K562 (cell line): ENCODE results near the gene YPEL2. TPM values are rescaled to one million over a fixed set of nuclear protein-coding genes. Genes with fewer than 3 reads are reported as not detected.
A peak's percentile ranks its signal among the peaks of the same experiment; 100 is the strongest.

ENCODE experiments used
- ADNP ChIP-seq: fragments of 200-800 bp; sonication (Bioruptor generic); IDR thresholded peaks from 2 replicates; pipeline ENCODE4 v1.6.1; 2016; ENCODE audit warnings: missing genetic modification characterization, missing compliant biosample characterization
- ARID1B ChIP-seq: fragments of 450-650 bp; IDR thresholded peaks from 2 replicates; pipeline ENCODE4 v1.6.1; 2016; ENCODE audit warnings: antibody characterized with exemption, mild to moderate bottlenecking, inconsistent platforms
- CC2D1A ChIP-seq: fragments of 450-650 bp; IDR thresholded peaks from 2 replicates; pipeline ENCODE4 v1.6.1; 2017; ENCODE audit warnings: mild to moderate bottlenecking
- EP400 ChIP-seq: fragments of 450-650 bp; IDR thresholded peaks from 2 replicates; pipeline ENCODE4 v1.6.1; 2017; ENCODE audit warnings: antibody characterized with exemption, mild to moderate bottlenecking, moderate library complexity
- HDAC2 ChIP-seq: fragments of 450-650 bp; IDR thresholded peaks from 2 replicates; pipeline ENCODE4 v1.6.1; 2016; ENCODE audit warnings: mild to moderate bottlenecking
- MAFG ChIP-seq: fragments of 450-650 bp; conservative IDR thresholded peaks from 2 replicates; pipeline ENCODE4 v1.6.1; 2016; ENCODE audit warnings: missing genetic modification characterization, missing compliant biosample characterization
- MCM3 ChIP-seq: fragments of 450-650 bp; IDR thresholded peaks from 2 replicates; pipeline ENCODE4 v1.6.1; 2016
- MIER1 ChIP-seq: fragments of 450-650 bp; IDR thresholded peaks from 2 replicates; pipeline ENCODE4 v1.6.1; 2016; ENCODE audit warnings: antibody characterized with exemption, mild to moderate bottlenecking, low read depth
- SMARCA4 ChIP-seq: fragments of 450-650 bp; IDR thresholded peaks from 2 replicates; pipeline ENCODE4 v1.6.1; 2016
- ZKSCAN3 ChIP-seq: fragments of 250-450 bp; sonication (Bioruptor Pico); IDR thresholded peaks from 2 replicates; pipeline ENCODE4 v1.4.0; 2020
- ZNF41 ChIP-seq: fragments of 250-450 bp; sonication (Bioruptor Pico); conservative IDR thresholded peaks from 2 replicates; pipeline ENCODE4 v1.4.0; 2020; ENCODE audit warnings: mild to moderate bottlenecking
- ZNF668 ChIP-seq: fragments of 250-450 bp; sonication (Bioruptor Pico); IDR thresholded peaks from 2 replicates; pipeline ENCODE4 v1.8.0; 2022; ENCODE audit warnings: mild to moderate bottlenecking, inconsistent platforms
- polyA plus RNA-seq, 8 experiments: library from polyadenylated mRNA; depleted of rRNA in 4 of 8; stranded (reverse) in 5 of 8; unstranded in 3 of 8; fragments of >200 nt; fragmentation: Nextera tagmentation in 2 of 8; fragmentation: Illumina TruSeq in 1 of 8; extraction: Ambion mirVana in 2 of 8; extraction: Trizol in 1 of 8; gene quantifications; 2 replicates each; pipeline versions ENCODE4 v1.2.1 to v1.2.3, GENCODE V29; 2011 to 2014; ENCODE audit warnings: inconsistent platforms in 1 of 8, missing spikeins in 1 of 8
- total RNA-seq, 7 experiments: library from RNA; depleted of rRNA in 6 of 7; stranded (reverse); fragments of >200 nt in 6 of 7; fragmentation: Illumina TruSeq in 2 of 7; extraction: Trizol in 2 of 7; gene quantifications; 2 replicates each; pipeline versions ENCODE4 v1.2.1 to v1.2.3, GENCODE V29; 2011 to 2021; ENCODE audit warnings: low replicate concordance in 1 of 7
- TF ChIP-seq, protein P1 (sequence below): sonication (generic); formaldehyde crosslinking; IDR thresholded peaks from 2 replicates; pipeline ENCODE4 v1.9.0; 2022; ENCODE audit warnings: mild to moderate bottlenecking, missing genetic modification reagents
- TF ChIP-seq, protein P2 (sequence below), 3 experiments: fragments of 200-800 bp in 1 of 3; fragments of 250-450 bp in 1 of 3; fragments of 450-650 bp in 1 of 3; sonication (Bioruptor Pico) in 1 of 3; sonication (Bioruptor generic) in 1 of 3; formaldehyde crosslinking in 1 of 3; IDR thresholded peaks; 2 replicates each; pipeline versions ENCODE4 v1.6.1 to v1.8.0; 2016 to 2022; ENCODE audit warnings: mild to moderate bottlenecking in 2 of 3, missing genetic modification characterization in 2 of 3, missing compliant biosample characterization in 1 of 3, moderate library complexity in 1 of 3
- TF ChIP-seq, protein P3 (sequence below): fragments of 450-650 bp; formaldehyde crosslinking; IDR thresholded peaks from 2 replicates; pipeline ENCODE4 v1.4.0; 2020; ENCODE audit warnings: mild to moderate bottlenecking, mixed read lengths
- TF ChIP-seq, protein P4 (sequence below): IDR thresholded peaks from 3 replicates; pipeline ENCODE4 v1.6.1; 2011; ENCODE audit warnings: borderline replicate concordance, mild to moderate bottlenecking; ENCODE audit not compliant: insufficient read length, insufficient read depth
- TF ChIP-seq, protein P5 (sequence below), 2 experiments: fragments of 450-650 bp in 1 of 2; sonication (generic) in 1 of 2; formaldehyde crosslinking in 1 of 2; IDR thresholded peaks in 1 of 2; conservative IDR thresholded peaks in 1 of 2; 2 replicates each; pipeline versions ENCODE4 v1.6.1 to v1.8.1; 2016 to 2023; ENCODE audit warnings: mild to moderate bottlenecking in 2 of 2, moderate library complexity in 2 of 2, inconsistent platforms in 1 of 2, missing genetic modification reagents in 1 of 2
- TF ChIP-seq, protein P6 (sequence below), 2 experiments: IDR thresholded peaks; 2 replicates each; pipeline ENCODE4 v1.6.1; 2012; ENCODE audit warnings: improper control_type of control experiment in 2 of 2, low read depth in 2 of 2, low read length in 2 of 2, borderline replicate concordance in 1 of 2

YPEL2 gene
- total and polyA plus RNA-seq, 9 of the 15 experiments (the other 6 are each of a cell fraction or from before 2014, with no cell fraction given) = 0.11 to 2.4 (median 0.47) TPM

DNA sequence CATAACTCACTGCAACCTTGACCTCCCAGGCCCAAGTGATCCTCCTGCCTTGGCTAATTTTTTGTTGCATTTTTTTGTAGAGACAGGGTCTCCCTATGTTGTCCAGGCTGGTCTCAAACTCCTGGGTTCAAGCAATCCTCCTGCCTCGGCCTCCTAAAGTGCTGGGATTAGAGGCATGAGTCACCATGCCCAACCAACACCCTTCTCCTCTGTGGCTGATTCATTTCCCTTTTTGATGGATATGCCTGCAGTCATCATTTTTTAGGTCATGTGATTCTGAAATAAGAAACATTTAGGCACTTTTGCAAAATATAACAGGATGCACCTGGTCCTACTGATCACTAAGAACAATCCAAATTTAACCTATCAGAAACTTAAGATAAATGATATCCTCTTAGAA, 44.0 kb upstream of the YPEL2 start (continued):
- TF ChIP-seq, protein P1, sequence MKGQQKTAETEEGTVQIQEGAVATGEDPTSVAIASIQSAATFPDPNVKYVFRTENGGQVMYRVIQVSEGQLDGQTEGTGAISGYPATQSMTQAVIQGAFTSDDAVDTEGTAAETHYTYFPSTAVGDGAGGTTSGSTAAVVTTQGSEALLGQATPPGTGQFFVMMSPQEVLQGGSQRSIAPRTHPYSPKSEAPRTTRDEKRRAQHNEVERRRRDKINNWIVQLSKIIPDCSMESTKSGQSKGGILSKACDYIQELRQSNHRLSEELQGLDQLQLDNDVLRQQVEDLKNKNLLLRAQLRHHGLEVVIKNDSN (CRISPR knock-in tag) = no peak
- TF ChIP-seq HDAC2 (peak; percentile 77), ADNP (peak; percentile 74), MAFG (tag) (peak; percentile 45), CC2D1A (peak; percentile 60; the same call in 1 of the 2 replicates), MIER1 (0 out of 2 replicates have a peak, but pooled peaks have one; percentile 22), ZKSCAN3 (no peak), ZNF668 (no peak), EP400 (0 out of 2 replicates have a peak, but pooled peaks have one; percentile 21), SMARCA4 (peak; percentile 68), MCM3 (no peak), ZNF41 (CRISPR knock-in tag) (no peak), ARID1B (peak; percentile 53)
- TF ChIP-seq, protein P2, sequence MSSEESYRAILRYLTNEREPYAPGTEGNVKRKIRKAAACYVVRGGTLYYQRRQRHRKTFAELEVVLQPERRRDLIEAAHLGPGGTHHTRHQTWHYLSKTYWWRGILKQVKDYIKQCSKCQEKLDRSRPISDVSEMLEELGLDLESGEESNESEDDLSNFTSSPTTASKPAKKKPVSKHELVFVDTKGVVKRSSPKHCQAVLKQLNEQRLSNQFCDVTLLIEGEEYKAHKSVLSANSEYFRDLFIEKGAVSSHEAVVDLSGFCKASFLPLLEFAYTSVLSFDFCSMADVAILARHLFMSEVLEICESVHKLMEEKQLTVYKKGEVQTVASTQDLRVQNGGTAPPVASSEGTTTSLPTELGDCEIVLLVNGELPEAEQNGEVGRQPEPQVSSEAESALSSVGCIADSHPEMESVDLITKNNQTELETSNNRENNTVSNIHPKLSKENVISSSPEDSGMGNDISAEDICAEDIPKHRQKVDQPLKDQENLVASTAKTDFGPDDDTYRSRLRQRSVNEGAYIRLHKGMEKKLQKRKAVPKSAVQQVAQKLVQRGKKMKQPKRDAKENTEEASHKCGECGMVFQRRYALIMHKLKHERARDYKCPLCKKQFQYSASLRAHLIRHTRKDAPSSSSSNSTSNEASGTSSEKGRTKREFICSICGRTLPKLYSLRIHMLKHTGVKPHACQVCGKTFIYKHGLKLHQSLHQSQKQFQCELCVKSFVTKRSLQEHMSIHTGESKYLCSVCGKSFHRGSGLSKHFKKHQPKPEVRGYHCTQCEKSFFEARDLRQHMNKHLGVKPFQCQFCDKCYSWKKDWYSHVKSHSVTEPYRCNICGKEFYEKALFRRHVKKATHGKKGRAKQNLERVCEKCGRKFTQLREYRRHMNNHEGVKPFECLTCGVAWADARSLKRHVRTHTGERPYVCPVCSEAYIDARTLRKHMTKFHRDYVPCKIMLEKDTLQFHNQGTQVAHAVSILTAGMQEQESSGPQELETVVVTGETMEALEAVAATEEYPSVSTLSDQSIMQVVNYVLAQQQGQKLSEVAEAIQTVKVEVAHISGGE (CRISPR knock-in tag; IDR thresholded peaks at IDR 0.05) = no peak
- TF ChIP-seq, protein P3, sequence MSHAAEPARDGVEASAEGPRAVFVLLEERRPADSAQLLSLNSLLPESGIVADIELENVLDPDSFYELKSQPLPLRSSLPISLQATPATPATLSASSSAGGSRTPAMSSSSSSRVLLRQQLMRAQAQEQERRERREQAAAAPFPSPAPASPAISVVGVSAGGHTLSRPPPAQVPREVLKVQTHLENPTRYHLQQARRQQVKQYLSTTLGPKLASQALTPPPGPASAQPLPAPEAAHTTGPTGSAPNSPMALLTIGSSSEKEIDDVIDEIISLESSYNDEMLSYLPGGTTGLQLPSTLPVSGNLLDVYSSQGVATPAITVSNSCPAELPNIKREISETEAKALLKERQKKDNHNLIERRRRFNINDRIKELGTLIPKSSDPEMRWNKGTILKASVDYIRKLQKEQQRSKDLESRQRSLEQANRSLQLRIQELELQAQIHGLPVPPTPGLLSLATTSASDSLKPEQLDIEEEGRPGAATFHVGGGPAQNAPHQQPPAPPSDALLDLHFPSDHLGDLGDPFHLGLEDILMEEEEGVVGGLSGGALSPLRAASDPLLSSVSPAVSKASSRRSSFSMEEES = peak; percentile 87
- TF ChIP-seq, protein P4, sequence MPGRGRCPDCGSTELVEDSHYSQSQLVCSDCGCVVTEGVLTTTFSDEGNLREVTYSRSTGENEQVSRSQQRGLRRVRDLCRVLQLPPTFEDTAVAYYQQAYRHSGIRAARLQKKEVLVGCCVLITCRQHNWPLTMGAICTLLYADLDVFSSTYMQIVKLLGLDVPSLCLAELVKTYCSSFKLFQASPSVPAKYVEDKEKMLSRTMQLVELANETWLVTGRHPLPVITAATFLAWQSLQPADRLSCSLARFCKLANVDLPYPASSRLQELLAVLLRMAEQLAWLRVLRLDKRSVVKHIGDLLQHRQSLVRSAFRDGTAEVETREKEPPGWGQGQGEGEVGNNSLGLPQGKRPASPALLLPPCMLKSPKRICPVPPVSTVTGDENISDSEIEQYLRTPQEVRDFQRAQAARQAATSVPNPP = no peak
- TF ChIP-seq, protein P5, sequence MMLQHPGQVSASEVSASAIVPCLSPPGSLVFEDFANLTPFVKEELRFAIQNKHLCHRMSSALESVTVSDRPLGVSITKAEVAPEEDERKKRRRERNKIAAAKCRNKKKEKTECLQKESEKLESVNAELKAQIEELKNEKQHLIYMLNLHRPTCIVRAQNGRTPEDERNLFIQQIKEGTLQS (IDR thresholded peaks at IDR 0.05) = peak; percentile 86
- TF ChIP-seq, protein P5 (CRISPR knock-in tag; conservative IDR thresholded peaks at IDR 0.05) = no peak
- TF ChIP-seq, protein P6, sequence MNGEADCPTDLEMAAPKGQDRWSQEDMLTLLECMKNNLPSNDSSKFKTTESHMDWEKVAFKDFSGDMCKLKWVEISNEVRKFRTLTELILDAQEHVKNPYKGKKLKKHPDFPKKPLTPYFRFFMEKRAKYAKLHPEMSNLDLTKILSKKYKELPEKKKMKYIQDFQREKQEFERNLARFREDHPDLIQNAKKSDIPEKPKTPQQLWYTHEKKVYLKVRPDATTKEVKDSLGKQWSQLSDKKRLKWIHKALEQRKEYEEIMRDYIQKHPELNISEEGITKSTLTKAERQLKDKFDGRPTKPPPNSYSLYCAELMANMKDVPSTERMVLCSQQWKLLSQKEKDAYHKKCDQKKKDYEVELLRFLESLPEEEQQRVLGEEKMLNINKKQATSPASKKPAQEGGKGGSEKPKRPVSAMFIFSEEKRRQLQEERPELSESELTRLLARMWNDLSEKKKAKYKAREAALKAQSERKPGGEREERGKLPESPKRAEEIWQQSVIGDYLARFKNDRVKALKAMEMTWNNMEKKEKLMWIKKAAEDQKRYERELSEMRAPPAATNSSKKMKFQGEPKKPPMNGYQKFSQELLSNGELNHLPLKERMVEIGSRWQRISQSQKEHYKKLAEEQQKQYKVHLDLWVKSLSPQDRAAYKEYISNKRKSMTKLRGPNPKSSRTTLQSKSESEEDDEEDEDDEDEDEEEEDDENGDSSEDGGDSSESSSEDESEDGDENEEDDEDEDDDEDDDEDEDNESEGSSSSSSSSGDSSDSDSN (IDR thresholded peaks at IDR 0.05; ENCODE audit: borderline replicate concordance in 1 of 2, low read depth in 2 of 2, low read length in 2 of 2) = no peak
